HL-60 (cell line): Measurements from ENCODE around the gene OVCA2.
A peak's percentile ranks its signal among the peaks of the same experiment; 100 is the strongest.

Experiments used
- DNase-seq, 2 experiments: peaks; one replicate each; pipeline ENCODE4 v3.0.0-alpha.2; 2010 to 2020; ENCODE audit warnings: low read depth in 1 of 2, low spot score in 1 of 2
- H3K27ac ChIP-seq: fragments of 250-450 bp; sonication (Bioruptor Pico); replicated peaks from 2 replicates; pipeline ENCODE4 v1.5.1; 2020; ENCODE audit warnings: mild to moderate bottlenecking, moderate library complexity
- H3K27me3 ChIP-seq: fragments of 250-450 bp; sonication (Bioruptor Pico); 2 replicates; pipeline ENCODE4 v1.5.1; 2021; ENCODE audit warnings: mild to moderate bottlenecking, moderate library complexity; ENCODE audit not compliant: insufficient read depth, poor library complexity, severe bottlenecking
- H3K4me3 ChIP-seq: replicated peaks from 2 replicates; pipeline ENCODE4 v1.5.1; 2011; ENCODE audit warnings: mild to moderate bottlenecking, control low read depth, low read length; ENCODE audit not compliant: insufficient read depth
- GABPA ChIP-seq: IDR thresholded peaks from 2 replicates; pipeline ENCODE4 v1.6.1; 2012; ENCODE audit warnings: low read depth
- POLR2AphosphoS5 ChIP-seq: IDR thresholded peaks from 2 replicates; pipeline ENCODE4 v1.6.1; 2012; ENCODE audit warnings: low read depth
- SPI1 ChIP-seq: IDR thresholded peaks from 2 replicates; pipeline ENCODE4 v1.6.1; 2012; ENCODE audit warnings: low read depth, mild to moderate bottlenecking, borderline replicate concordance
- TF ChIP-seq, protein P1 (sequence below): IDR thresholded peaks from one replicate; pipeline ENCODE4 v1.5.1; 2011; ENCODE audit warnings: low read length, control low read depth, inconsistent platforms; ENCODE audit not compliant: insufficient read depth
- TF ChIP-seq, protein P2 (sequence below): IDR thresholded peaks from 2 replicates; pipeline ENCODE4 v1.6.1; 2012; ENCODE audit warnings: low read depth; ENCODE audit not compliant: insufficient replicate concordance

The OVCA2 gene

DNA sequence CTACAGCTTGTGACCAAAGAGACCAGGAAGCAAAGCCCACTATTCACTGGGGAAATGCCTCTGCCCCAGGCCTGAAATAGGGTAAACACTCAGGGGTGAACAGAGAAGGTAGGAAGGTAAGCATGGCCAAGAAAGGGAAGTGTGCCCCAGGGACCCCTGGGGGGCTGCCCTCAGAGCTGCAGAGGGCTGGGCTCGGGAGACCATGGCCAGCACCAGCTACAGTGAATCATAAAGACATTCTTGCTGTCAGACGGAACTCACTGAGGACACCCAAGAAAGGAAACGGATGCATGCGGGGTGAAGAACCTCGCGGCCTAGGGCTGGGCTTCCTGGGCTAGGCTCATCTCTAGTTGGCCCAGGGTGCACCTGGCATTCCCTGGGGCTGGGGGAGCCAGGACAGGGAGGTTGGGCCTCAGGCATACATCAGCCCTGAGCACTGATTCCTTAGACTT is 22.7 kb downstream of the OVCA2 start:
- no peak overlapping the region for H3K4me3 ChIP-seq
- DNase-seq, result no peak
- H3K27me3 ChIP-seq, result no peaks in the 10 kb centered on the region
- no peak overlapping the region for H3K27ac ChIP-seq
- TF ChIP-seq, protein P1, sequence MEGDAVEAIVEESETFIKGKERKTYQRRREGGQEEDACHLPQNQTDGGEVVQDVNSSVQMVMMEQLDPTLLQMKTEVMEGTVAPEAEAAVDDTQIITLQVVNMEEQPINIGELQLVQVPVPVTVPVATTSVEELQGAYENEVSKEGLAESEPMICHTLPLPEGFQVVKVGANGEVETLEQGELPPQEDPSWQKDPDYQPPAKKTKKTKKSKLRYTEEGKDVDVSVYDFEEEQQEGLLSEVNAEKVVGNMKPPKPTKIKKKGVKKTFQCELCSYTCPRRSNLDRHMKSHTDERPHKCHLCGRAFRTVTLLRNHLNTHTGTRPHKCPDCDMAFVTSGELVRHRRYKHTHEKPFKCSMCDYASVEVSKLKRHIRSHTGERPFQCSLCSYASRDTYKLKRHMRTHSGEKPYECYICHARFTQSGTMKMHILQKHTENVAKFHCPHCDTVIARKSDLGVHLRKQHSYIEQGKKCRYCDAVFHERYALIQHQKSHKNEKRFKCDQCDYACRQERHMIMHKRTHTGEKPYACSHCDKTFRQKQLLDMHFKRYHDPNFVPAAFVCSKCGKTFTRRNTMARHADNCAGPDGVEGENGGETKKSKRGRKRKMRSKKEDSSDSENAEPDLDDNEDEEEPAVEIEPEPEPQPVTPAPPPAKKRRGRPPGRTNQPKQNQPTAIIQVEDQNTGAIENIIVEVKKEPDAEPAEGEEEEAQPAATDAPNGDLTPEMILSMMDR, result no peak

DNA sequence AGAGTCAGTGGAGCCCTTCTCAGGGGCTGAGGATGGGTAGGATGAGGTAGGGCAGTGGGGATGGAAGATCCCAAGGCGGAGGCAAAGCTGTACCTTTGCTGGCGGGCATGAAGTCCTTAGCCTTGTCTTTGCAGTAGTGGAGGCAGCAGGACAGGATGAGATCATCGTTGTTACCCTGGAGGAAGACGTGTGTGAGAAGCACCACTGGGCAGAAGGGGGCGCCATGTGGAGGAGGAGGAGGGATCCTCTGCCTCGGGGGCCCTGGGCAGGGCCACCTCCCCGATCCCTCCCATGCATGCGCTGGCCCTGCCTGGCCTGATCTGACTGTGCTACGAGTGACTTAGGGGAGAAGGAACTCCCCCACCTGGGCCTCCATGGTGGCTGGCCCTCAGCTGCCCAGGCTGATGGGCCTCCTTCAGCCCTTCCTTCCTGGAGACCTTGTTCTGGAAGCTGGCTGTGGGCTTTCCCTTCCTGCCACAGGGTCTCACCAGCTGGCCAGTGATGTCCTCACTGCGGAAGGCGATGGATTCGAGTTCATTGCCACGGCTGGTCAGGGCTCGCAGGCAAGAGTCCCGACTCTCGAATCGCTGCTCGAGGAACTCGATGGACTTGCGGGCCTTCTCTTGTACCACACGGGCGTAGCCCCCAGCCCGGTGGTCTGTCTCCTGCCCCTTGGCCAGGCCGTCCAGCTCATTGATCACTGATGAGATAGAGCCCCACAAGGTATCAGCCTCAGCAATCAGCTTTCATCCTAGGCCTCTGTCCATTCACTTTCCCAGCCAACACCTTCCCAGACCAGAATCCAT is 23.4 kb downstream of the OVCA2 start:
- TF ChIP-seq, protein P1, result no peak
- H3K4me3 ChIP-seq, result no peak overlapping the region
- H3K27me3 ChIP-seq, result no peaks in the 10 kb centered on the region
- peak in 1 of 2 experiments; percentile 36 for DNase-seq
- H3K27ac ChIP-seq, result no peak overlapping the region

DNA sequence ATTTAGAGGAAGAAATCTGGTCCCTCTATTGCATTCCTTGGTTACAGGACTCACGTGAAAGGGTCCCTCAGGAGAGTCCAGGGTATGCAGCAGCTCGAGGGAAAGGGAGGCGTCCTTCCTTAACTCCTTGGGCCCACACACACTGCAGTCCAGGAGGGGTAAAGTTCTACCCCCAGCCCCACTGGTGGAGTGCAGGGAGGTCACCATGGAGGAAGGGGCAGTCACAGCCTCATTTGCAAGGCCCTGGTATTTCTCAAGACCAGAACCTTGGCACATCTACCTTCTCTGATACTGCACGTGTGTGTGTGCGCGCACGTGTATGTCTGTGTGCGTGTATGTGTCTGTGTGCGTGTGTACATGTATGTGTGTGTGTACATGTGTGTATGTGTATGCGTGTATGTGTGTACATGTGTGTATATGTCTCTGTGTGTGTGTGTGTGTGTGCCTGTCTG is 24.2 kb downstream of the OVCA2 start:
- no peak for TF ChIP-seq SPI1
- no peak for TF ChIP-seq POLR2AphosphoS5
- TF ChIP-seq, protein P1, result no peak
- TF ChIP-seq GABPA, result no peak
- TF ChIP-seq, protein P2, sequence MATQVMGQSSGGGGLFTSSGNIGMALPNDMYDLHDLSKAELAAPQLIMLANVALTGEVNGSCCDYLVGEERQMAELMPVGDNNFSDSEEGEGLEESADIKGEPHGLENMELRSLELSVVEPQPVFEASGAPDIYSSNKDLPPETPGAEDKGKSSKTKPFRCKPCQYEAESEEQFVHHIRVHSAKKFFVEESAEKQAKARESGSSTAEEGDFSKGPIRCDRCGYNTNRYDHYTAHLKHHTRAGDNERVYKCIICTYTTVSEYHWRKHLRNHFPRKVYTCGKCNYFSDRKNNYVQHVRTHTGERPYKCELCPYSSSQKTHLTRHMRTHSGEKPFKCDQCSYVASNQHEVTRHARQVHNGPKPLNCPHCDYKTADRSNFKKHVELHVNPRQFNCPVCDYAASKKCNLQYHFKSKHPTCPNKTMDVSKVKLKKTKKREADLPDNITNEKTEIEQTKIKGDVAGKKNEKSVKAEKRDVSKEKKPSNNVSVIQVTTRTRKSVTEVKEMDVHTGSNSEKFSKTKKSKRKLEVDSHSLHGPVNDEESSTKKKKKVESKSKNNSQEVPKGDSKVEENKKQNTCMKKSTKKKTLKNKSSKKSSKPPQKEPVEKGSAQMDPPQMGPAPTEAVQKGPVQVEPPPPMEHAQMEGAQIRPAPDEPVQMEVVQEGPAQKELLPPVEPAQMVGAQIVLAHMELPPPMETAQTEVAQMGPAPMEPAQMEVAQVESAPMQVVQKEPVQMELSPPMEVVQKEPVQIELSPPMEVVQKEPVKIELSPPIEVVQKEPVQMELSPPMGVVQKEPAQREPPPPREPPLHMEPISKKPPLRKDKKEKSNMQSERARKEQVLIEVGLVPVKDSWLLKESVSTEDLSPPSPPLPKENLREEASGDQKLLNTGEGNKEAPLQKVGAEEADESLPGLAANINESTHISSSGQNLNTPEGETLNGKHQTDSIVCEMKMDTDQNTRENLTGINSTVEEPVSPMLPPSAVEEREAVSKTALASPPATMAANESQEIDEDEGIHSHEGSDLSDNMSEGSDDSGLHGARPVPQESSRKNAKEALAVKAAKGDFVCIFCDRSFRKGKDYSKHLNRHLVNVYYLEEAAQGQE, result no peak
- DNase-seq, result no peak
- Histone ChIP-seq H3K4me3 (no peak overlapping the region), H3K27me3 (no peaks in the 10 kb centered on the region), H3K27ac (no peak overlapping the region)

DNA sequence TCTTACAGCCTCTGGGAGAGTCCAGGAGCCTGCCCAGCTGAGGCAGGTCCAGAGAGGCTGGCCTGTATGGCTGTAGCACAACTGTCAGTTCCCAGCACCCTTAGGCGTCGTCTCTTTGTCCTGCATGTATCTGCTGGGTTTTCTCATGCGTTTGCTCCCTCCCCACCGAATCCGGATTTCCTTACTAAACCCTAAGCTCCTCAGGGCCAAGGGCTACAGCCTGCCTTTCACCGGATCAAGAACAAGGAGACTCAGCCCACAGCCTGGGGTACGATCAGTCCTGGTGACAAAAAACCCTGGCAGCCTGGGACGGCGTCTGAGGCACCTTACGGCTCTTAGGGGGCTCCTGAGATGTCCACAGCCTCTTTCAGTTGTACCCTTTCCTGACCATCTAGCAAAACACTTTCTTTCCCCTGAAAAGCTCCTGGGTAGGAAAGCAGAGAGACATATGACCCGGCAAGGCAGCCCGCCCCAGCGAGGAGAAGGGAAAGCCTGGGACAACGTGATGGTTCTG is 25.3 kb downstream of the OVCA2 start:
- TF ChIP-seq, protein P2, result no peak
- TF ChIP-seq, protein P1, result no peak
- TF ChIP-seq SPI1 (no peak), GABPA (no peak), POLR2AphosphoS5 (no peak)
- H3K4me3 ChIP-seq, result no peak overlapping the region
- DNase-seq, result no peak
- H3K27me3 ChIP-seq, result no peaks in the 10 kb centered on the region
- no peak overlapping the region for H3K27ac ChIP-seq
